Tibial nerve (tissue), 3 donors: ENCODE data around the gene ESRRG.

ENCODE experiments used
- CTCF ChIP-seq, 5 experiments: fragments of 200-600 bp in 3 of 5; fragments of 450-650 bp in 2 of 5; sonication (generic) in 3 of 5; IDR thresholded peaks; one replicate each; pipeline ENCODE4 v1.5.1; 2016 to 2019; ENCODE audit warnings: antibody characterized with exemption in 5 of 5, mild to moderate bottlenecking in 3 of 5, moderate library complexity in 2 of 5
- POLR2A ChIP-seq, 2 donors: fragments of 450-650 bp; IDR thresholded peaks; one replicate each; pipeline ENCODE4 v1.6.1; 2017; ENCODE audit warnings: antibody characterized with exemption in 2 of 2, mild to moderate bottlenecking in 2 of 2, moderate library complexity in 2 of 2

- TF ChIP-seq CTCF (IDR thresholded peaks at IDR 0.05) (no peak), POLR2A (IDR thresholded peaks at IDR 0.05) (no peak)
Measured at GRCh38 chr1:216531263-216532239, 191.7 kb downstream of the ESRRG start.
